Adrenal gland (tissue), 5 donors: Measurements from ENCODE around the gene MUC22.

Source experiments
- POLR2A ChIP-seq, 2 donors: fragments of 450-650 bp; IDR thresholded peaks; one replicate each; pipeline ENCODE4 v1.6.1; 2017; ENCODE audit warnings: antibody characterized with exemption in 2 of 2, mild to moderate bottlenecking in 2 of 2, moderate library complexity in 1 of 2
- TF ChIP-seq, protein P1 (sequence below), 6 experiments: fragments of 450-650 bp in 4 of 6; fragments of 200-600 bp in 2 of 6; sonication (generic) in 1 of 6; IDR thresholded peaks; 1 replicate in 5 of 6; 2 replicates in 1 of 6; pipeline versions ENCODE4 v1.5.1 to v1.8.0; 2016 to 2021; ENCODE audit warnings: antibody characterized with exemption in 6 of 6, mild to moderate bottlenecking in 2 of 6, moderate library complexity in 1 of 6
- donor health status: DM: no; HTN: no; CAD: no.

DNA sequence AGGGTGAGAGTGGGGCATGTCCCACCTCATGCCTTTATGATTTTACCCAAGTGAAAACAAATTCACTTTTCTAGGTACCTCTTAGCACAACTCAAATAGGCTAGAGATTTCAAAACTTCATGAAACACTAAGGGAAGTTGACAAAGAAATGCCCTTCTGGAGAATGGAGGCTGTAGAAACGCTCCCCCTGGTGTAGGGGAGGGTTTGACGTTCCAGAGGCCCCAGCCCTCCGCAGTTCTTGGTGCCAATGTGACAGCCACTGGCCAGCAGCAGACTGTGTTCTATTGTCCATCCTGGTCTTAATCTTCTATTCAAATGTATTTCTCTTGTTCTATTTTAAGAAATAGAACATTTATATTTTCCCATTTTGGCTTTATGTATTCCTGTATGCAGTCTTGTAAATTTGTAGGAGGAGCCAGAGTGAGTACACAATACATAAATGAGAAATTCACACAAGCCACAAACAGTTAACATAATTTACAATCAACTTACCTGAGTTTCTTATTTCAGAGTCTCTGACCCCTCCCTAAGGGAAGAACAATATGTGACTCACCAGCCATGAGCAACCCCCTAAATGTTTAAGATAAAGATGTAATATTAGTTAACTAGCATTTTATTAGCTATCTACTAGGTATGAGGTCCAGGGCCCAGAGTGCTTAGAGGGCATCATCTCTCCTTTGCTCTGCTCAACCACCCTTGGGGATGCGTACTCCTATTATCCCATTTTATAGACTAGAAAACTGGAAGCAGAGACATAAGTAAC lies 35.6 kb upstream of the MUC22 start:
- TF ChIP-seq POLR2A (IDR thresholded peaks at IDR 0.05): no peak
- TF ChIP-seq, protein P1, sequence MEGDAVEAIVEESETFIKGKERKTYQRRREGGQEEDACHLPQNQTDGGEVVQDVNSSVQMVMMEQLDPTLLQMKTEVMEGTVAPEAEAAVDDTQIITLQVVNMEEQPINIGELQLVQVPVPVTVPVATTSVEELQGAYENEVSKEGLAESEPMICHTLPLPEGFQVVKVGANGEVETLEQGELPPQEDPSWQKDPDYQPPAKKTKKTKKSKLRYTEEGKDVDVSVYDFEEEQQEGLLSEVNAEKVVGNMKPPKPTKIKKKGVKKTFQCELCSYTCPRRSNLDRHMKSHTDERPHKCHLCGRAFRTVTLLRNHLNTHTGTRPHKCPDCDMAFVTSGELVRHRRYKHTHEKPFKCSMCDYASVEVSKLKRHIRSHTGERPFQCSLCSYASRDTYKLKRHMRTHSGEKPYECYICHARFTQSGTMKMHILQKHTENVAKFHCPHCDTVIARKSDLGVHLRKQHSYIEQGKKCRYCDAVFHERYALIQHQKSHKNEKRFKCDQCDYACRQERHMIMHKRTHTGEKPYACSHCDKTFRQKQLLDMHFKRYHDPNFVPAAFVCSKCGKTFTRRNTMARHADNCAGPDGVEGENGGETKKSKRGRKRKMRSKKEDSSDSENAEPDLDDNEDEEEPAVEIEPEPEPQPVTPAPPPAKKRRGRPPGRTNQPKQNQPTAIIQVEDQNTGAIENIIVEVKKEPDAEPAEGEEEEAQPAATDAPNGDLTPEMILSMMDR (IDR thresholded peaks at IDR 0.05): no peak
